ENCODE results near the gene CHSY3.

GRCh38 chr5:130137681-130138080 is 233.4 kb downstream of the CHSY3 start:
- TF ChIP-seq POLR2A (IDR thresholded peaks at IDR 0.05): no peak
- TF ChIP-seq CTCF (IDR thresholded peaks at IDR 0.05): no peak
